D721Med (cell line): ENCODE data around the gene SIDT2.
"Not testable (repeated sequence)": the region's sequence is repeated elsewhere in the genome, so short reads cannot be mapped to it uniquely, and the experiment has no call there.

Experiments used
- DNase-seq: peaks from one replicate; pipeline ENCODE4 v3.0.0; 2011; ENCODE audit warnings: low spot score; ENCODE audit not compliant: insufficient read length
- FAIRE-seq: peaks from 2 replicates; lab custom pipeline; 2011; peaks lifted over from hg19 to GRCh38; lab: Jason Lieb, UNC
- CTCF ChIP-seq: IDR thresholded peaks from 2 replicates; pipeline ENCODE4 v1.5.1; 2012; ENCODE audit warnings: mild to moderate bottlenecking, control low read depth; ENCODE audit not compliant: insufficient read depth; ENCODE audit errors: missing control alignments

SIDT2 gene

GRCh38 chr11:117200813-117201657, 22.5 kb downstream of the SIDT2 start:
- no peak for FAIRE-seq
- TF ChIP-seq CTCF: no peak

GRCh38 chr11:117201658-117202305, 23.2 kb downstream of the SIDT2 start:
- no peak for TF ChIP-seq CTCF
- DNase-seq (no peak), FAIRE-seq (no peak)

More at GRCh38 chr11:117200813-117201657, 22.5 kb downstream of the SIDT2 start:
- DNase-seq: no peak

DNA sequence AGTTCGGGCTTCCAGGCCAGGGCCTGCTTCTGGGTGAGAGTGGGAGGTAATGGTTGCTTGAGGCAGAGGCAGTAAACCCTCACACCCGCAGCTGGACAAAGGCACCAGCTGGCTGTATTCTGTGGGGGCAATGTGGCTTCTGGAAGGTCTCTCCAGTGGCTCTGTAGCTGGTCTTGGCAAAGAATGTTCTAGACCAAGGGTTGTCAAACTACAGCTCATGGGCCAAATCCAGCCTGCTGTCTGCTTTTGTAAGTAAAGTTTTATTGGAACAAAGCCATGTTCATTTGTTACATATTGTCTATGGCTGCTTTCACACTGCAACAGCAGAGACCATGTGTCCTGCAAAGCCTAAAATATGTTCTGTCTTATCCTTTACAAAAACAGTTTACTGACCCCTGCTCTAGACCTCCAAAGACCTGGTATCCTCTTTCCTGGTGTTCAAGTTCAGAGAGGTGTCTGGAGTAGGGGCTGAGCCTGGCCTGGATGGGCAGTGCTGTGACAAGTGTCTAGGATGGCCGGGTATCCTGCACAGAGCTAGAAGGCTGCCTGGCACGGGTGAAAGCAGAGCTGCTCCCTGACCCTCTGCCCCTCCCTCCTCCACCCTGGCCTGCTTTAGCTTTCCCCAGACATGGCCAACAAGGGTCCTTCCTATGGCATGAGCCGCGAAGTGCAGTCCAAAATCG, 24.0 kb downstream of the SIDT2 start:
- no peak for TF ChIP-seq CTCF
- no peak for FAIRE-seq
- no peak for DNase-seq

- no peak for TF ChIP-seq CTCF
- FAIRE-seq (no peak), DNase-seq (no peak)
Observed at GRCh38 chr11:117203069-117203407, 24.5 kb downstream of the SIDT2 start.

DNA sequence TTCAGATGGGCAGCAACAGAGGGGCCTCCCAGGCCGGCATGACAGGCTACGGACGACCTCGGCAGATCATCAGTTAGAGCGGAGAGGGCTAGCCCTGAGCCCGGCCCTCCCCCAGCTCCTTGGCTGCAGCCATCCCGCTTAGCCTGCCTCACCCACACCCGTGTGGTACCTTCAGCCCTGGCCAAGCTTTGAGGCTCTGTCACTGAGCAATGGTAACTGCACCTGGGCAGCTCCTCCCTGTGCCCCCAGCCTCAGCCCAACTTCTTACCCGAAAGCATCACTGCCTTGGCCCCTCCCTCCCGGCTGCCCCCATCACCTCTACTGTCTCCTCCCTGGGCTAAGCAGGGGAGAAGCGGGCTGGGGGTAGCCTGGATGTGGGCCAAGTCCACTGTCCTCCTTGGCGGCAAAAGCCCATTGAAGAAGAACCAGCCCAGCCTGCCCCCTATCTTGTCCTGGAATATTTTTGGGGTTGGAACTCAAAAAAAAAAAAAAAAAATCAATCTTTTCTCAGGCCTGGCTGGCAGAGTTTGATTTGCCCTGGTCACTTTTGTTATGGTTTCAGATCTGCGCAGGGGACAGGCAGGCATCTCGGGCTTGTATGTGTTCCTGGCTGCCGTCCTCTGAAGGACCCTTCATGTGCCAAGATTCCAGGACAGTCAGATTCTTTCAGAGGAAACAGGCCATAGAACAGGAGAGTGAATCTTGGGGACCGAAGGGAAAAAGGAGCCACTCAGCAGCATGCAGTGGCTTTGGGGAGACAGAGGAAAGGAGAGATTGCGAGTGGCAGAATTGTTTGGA, 25.9 kb downstream of the SIDT2 start:
- DNase-seq (no peak), FAIRE-seq (no peak)
- TF ChIP-seq CTCF: no peak

DNA sequence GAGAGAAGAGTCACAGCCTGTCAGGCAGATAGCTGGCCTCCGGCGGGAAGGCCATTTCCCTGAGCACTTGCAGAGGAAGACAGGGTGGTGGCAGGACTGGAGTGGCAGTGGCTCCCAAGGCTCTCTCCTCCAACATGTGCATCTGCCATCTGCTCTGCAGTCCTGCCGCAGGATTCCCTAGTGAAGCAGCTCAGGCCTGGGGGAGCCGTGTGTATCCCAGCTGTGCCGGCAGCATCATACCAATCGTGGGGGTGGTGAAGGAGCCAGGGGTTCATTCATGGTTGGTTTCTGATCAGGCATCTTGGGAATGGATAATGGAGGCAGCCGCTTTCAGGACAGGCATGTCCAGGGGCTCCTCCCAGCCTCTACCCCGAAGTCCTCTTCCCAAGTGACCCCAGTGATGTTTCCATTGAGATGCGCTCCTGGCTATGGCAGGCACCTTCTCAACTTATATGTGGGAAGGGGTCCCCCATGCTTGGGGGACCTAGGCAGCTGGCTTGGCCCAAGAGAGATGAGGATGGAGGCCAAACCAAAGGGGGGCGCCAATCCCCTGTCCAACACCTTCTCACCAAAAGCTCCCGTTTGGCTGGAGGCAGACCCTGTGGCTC, 26.8 kb downstream of the SIDT2 start:
- FAIRE-seq (no peak), DNase-seq (no peak)
- TF ChIP-seq CTCF: no peak

- not testable (repeated sequence) for DNase-seq, FAIRE-seq
Observed at GRCh38 chr11:117206111-117206510, 27.6 kb downstream of the SIDT2 start.

- not testable (repeated sequence) for FAIRE-seq, DNase-seq
Observed at GRCh38 chr11:117206859-117207258, 28.3 kb downstream of the SIDT2 start.

GRCh38 chr11:117207481-117207880, 28.9 kb downstream of the SIDT2 start:
- DNase-seq, FAIRE-seq: not testable (repeated sequence)

GRCh38 chr11:117208710-117209109, 30.2 kb downstream of the SIDT2 start:
- FAIRE-seq, DNase-seq: not testable (repeated sequence)
